AG09319 (cell line): Measurements from ENCODE around the gene BMP10.

ENCODE experiments used
- DNase-seq: peaks from one replicate; pipeline ENCODE4 v3.0.0-alpha.2; 2010; ENCODE audit warnings: low read depth; ENCODE audit errors: extremely low read depth
- CTCF ChIP-seq: IDR thresholded peaks from 2 replicates; pipeline ENCODE4 v1.5.1; 2011; ENCODE audit warnings: low read depth, mild to moderate bottlenecking, inconsistent platforms, low read length, moderate library complexity

The BMP10 gene

GRCh38 chr2:68829749-68830148 is 41.4 kb downstream of the BMP10 start:
- no peak for DNase-seq
- no peak for TF ChIP-seq CTCF

DNA sequence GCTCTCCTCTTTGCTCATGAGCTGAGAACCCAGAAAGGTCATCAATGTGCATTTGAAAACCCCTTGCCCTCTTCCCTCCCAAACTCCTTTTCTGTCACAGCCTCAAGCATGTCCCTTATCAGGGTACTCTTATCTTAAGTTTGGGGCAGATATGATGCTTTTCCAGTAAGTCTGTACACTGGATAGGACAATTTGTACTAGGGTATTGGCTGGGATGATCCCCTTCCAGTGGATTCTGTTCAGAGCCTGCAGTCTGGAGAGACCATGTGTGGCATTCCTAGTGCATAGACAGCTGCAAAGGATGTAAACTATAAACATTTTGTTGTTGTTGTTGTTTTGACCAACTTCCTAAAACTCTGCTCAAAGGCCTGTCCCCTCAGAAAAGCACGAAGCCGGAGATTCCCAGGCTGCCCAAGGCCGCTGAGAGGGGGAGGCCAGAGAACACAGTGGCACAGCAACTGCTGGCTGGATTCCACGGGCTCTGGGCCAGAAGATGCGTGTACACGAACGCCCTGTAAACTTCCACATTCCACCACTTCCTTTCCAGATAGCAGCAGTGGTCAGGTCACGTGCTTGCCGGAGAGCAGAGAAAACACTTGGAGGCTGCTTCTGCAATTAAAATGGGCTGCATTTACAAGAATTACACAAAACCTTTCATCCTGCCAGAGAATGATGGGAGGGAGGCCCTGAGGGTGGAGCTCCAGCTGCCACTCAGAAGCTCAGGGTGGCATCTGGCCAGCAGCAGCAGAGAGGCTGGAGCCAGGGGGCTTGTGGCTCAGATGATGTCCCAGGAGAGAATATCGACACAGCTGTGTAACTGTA is 42.1 kb downstream of the BMP10 start:
- TF ChIP-seq CTCF, result no peak
- peak; percentile 91 for DNase-seq

DNA sequence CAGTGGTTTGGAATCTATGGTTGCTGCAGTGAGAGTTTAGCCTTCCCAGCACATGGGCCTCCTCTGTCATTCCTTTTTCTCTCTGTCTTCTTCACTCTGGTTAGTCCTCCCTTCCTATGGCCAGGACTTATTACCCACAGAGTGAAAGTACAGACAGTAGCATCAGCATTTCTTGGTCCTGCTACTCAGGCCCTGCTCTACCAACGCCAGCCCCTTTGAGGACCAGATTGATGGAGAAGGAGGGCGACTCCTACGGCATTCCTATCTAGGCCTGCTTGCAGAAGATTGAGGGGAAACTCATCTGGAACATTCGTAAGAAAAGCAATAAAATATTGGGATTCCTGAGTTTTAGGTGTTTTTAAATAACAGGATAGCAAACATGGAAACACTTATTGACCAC is 43.5 kb downstream of the BMP10 start:
- no peak for TF ChIP-seq CTCF
- no peak for DNase-seq

DNA sequence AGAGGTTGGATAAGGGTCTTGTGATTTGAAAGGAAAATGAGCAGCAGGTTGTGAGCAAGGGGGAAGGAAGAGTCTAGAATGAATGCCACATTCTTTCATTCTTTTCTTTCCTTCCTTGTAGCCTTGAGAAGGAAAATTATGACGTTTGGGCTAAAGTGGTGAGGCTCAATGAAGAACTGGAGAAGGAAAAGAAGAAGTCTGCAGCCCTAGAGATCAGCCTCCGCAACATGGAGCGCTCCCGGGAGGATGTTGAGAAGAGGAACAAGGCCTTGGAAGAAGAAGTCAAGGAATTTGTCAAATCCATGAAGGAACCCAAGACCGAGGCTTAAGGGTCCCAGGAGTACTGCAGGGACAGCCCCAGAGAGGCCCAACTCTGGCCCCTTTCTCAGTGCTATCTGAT is 45.3 kb downstream of the BMP10 start:
- DNase-seq, result no peak
- TF ChIP-seq CTCF, result no peak

DNA sequence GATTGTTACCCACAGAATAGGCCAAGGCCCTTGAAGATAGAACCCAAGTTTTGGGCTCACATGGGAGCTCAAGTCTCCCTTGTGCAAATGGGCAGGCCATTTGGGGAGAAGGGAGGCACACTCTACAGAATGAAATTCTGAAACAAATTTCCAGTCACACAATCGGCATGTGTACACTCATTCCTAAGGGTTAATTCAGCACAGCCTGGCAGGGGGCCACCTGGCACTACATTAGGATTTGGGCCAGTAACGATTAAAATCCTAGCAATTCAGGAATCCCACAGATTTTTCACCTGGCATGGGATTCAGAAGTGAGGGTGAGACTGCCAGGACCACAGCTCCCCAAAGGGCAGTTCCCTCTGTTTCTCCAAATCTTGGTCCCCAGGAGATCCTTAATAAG is 46.4 kb downstream of the BMP10 start:
- DNase-seq, result no peak

GRCh38 chr2:68822207-68822872 is 48.9 kb downstream of the BMP10 start:
- no peak for TF ChIP-seq CTCF
- no peak for DNase-seq

More for the DNA sequence above, 46.4 kb downstream of the BMP10 start:
- TF ChIP-seq CTCF, result no peak

GRCh38 chr2:68819556-68819955 is 51.6 kb downstream of the BMP10 start:
- no peak for TF ChIP-seq CTCF

More at GRCh38 chr2:68819556-68819955, 51.6 kb downstream of the BMP10 start:
- DNase-seq, result no peak
